Large intestine (tissue), 1 donor: ENCODE results near the gene ERCC8. TPM values are rescaled to one million over a fixed set of nuclear protein-coding genes. Genes with fewer than 3 reads are reported as not detected.

Experiments used
- polyA plus RNA-seq: library from polyadenylated mRNA; unstranded; fragments of 120-200 nt; gene quantifications from one replicate; pipeline ENCODE4 v1.2.1, GENCODE V29; 2013

ERCC8 gene
- polyA plus RNA-seq, 1 donor = 10.4 TPM

Other genes starting within 250 kb of the ERCC8 start
- 15.3 TPM for gene DEPDC1B, start 244.9 kb downstream of the ERCC8 start, polyA plus RNA-seq
- gene ELOVL7, start 100.8 kb downstream of the ERCC8 start, polyA plus RNA-seq = 77.3 TPM
- 39.3 TPM for gene NDUFAF2, start 135 bp upstream of the ERCC8 start, polyA plus RNA-seq
- 83.7 TPM for gene SMIM15, start 217.4 kb upstream of the ERCC8 start, polyA plus RNA-seq